OCI-LY7 (cell line): ENCODE data around the gene BPIFB2.

Source experiments
- CTCF ChIP-seq: fragments of 200-600 bp; sonication (generic); conservative IDR thresholded peaks from 2 replicates; pipeline ENCODE4 v1.5.1; 2014; ENCODE audit warnings: mild to moderate bottlenecking, antibody characterized with exemption, low read length, moderate library complexity, mixed read lengths
- EZH2phosphoT487 ChIP-seq: fragments of 200-600 bp; sonication (generic); IDR thresholded peaks from 2 replicates; pipeline ENCODE4 v1.6.1; 2018; ENCODE audit warnings: low read depth, borderline replicate concordance, mild to moderate bottlenecking, mixed run types, antibody characterized with exemption, low read length, moderate library complexity, mixed read lengths

DNA sequence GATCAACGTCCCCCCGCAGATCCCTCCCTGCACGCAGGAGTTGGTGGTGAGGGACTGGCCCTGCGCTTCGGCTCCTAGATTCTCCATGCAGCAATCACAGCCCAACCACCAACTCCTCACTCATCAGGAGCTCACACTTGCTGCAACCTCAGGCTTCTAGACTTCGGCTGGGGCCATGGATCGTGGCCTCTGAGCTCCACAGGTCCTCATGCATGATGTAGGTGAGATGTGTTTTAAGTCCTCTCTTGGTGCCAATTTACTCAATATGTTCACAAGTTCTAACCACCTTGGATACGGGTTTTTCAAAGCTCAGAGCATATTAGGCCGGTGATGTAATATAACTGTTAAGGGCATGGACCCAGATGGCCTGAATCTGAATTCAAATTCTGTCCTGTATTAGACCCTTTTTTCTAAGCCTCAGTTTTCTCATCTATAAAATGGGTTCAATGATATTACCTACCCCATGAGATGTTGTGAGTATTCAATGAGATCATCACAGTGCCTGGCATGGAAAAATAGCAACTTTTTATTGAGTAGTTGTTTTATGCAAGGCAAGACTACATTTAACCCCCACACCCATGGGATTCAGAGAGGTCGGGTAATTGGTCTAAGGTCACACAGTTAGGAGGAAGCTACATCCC is 34.3 kb upstream of the BPIFB2 start:
- TF ChIP-seq CTCF, result no peak
- no peak for TF ChIP-seq EZH2phosphoT487
